Esophagus squamous epithelium (tissue), 5 donors: Measurements from ENCODE around the gene BABAM1. TPM values are rescaled to one million over a fixed set of nuclear protein-coding genes. Genes with fewer than 3 reads are reported as not detected.

Experiments
- DNase-seq: peaks from one replicate; lab custom pipeline; 2025; lab: John Stamatoyannopoulos, UW
- H3K27ac ChIP-seq, 4 donors: fragments of 200-600 bp; sonication (generic); one replicate each; pipeline ENCODE4 v1.5.1; 2016 to 2019; ENCODE audit warnings: mild to moderate bottlenecking in 1 of 4
- H3K27me3 ChIP-seq, 4 donors: fragments of 200-600 bp; sonication (generic); 1 replicate in 3 of 4; 2 replicates in 1 of 4; pipeline versions ENCODE4 v1.5.1 to v1.6.0; 2017 to 2021; ENCODE audit warnings: antibody characterized with exemption in 1 of 4
- H3K36me3 ChIP-seq, 3 donors: fragments of 200-600 bp; sonication (generic); one replicate each; pipeline ENCODE4 v1.5.1; 2016 to 2019
- H3K4me1 ChIP-seq, 3 donors: fragments of 200-600 bp; sonication (generic); one replicate each; pipeline ENCODE4 v1.5.1; 2017 to 2019
- H3K4me3 ChIP-seq, 4 donors: fragments of 200-600 bp; sonication (generic); 1 replicate in 3 of 4; 2 replicates in 1 of 4; pipeline ENCODE4 v1.5.1; 2016 to 2019; ENCODE audit warnings: mild to moderate bottlenecking in 2 of 4, moderate library complexity in 1 of 4
- H3K9me3 ChIP-seq, 3 donors: fragments of 200-600 bp; sonication (generic); one replicate each; pipeline ENCODE4 v1.5.1; 2016 to 2019
- POLR2A ChIP-seq, 4 donors: fragments of 450-650 bp; IDR thresholded peaks; one replicate each; pipeline ENCODE4 v1.6.1; 2017; ENCODE audit warnings: antibody characterized with exemption in 4 of 4, mild to moderate bottlenecking in 4 of 4, moderate library complexity in 3 of 4
- WGBS, 2 donors: methylation state at CpG; one replicate each; pipeline ENCODE4 v1.1.5; 2018; 5-methylcytosine and 5-hydroxymethylcytosine counted together
- intact Hi-C: fragments of 100-400 bp; cut with DNase I; formaldehyde crosslinking; loops from one replicate; pipeline ENCODE4 v1.15.0; 2022
- total RNA-seq, 4 donors: library from RNA; depleted of rRNA; stranded (reverse); fragments of >200 nt; gene quantifications; one replicate each; pipeline ENCODE4 v1.1.0, GENCODE V29; 2016
- TF ChIP-seq, protein P1 (sequence below), 6 experiments: fragments of 450-650 bp in 4 of 6; fragments of 200-600 bp in 2 of 6; sonication (generic) in 2 of 6; IDR thresholded peaks; one replicate each; pipeline ENCODE4 v1.5.1; 2016 to 2019; ENCODE audit warnings: antibody characterized with exemption in 6 of 6, mild to moderate bottlenecking in 4 of 6, moderate library complexity in 4 of 6
- donor health status: DM: yes; HTN: yes; CAD: no.

The BABAM1 gene
- total RNA-seq, 4 donors from 2014 or later = 29.1 to 55.8 (median 53.1) TPM

DNA sequence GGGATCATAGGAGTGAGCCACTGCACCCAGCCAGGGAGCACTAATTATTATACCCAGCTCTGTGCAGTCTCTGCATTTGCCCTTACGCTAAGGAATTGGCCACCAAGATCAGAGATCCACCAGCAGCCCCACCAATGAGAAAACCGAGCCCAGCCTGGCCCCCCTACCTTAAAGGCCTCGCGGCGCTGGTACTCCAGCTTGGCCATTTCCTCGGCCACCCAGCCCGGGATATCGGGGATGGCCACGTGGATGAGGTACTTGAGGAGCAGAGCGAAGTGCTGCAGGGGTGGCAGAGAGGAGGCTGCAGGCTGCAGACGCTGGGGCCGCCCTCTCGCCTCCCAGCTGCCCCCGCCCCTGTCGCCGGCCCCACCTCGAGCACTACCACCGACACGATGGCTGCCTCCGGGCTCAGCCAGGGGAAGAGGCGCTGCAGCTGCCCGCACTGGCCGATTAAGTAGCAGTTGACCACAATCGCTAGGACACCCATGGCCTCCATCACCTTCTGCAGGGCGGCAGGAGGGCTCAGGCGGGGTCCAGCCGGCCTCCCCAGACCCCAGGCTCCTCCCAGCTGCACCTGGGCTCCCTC is 59.9 kb downstream of the BABAM1 start:
- Histone ChIP-seq H3K9me3 (no peaks in the 10 kb centered on the region), H3K27me3 (peaks cover 0 to 35% (median 2%) of the 10 kb centered on the region in 4 donors), H3K36me3 (peaks cover 0 to 33% (median 0%) of the 10 kb centered on the region in 3 donors), H3K4me1 (peaks cover 27 to 75% (median 27%) of the 10 kb centered on the region in 3 donors), H3K27ac (peak overlapping the region in 1 of 4 donors; percentile 46), H3K4me3 (no peak overlapping the region)
- no peak for DNase-seq
- intact Hi-C loops = no loop called here
- 90 to 100% methylated on average over 3 to 9 of the region's 27 CpGs for WGBS, 2 donors
- TF ChIP-seq POLR2A (IDR thresholded peaks at IDR 0.05) = no peak

DNA sequence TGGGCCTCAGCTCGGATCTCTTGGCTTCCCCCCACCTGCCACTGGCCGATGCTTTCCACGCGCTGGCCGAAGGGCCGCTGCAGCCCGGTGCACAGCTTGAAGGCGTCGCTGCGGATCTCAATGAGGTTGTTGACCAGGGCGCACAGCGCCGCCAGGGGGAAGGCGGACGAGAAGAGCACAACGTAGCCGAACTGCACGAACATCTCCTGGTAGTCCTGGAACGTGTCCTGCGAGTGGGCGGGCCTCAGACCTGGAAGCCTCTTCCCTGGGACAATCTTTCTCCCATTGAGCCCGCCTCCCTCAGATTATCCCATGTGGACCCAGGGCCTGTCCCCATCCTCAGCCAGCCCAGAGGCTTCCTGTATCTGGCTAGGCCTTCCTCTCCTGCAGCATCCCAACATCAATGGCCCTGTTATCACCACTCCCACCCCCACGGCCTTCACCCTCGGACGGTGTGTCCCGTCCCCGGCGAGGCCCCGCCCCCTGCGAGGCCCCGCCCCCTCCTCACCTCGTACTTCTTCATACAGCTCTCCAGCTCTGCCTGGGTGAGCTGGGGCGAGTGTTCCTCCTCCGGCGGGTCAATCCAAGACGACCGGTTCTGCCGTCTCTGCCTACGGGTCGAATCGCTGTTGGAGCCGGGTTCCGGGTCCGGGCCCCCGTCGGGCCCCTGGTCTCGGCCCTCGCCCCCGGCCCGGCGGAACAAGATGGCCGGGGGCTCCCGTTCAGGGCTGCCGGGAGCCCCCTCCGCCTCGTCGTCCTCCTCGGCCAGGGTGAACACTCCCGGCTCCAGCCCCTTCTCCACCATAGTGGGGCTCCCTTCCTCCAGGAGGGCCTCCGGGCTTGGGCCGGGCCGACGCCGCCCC is 60.6 kb downstream of the BABAM1 start:
- intact Hi-C loops = no loop called here
- peaks cover 27 to 72% (median 27%) of the 10 kb centered on the region in 3 donors for H3K4me1 ChIP-seq
- peaks cover 0 to 38% (median 2%) of the 10 kb centered on the region in 4 donors for H3K27me3 ChIP-seq
- peak overlapping the region; percentile 46 to 72 (median 58) for H3K27ac ChIP-seq
- H3K4me3 ChIP-seq = peak overlapping the region; percentile 30 to 67 (median 46)
- TF ChIP-seq, protein P1, sequence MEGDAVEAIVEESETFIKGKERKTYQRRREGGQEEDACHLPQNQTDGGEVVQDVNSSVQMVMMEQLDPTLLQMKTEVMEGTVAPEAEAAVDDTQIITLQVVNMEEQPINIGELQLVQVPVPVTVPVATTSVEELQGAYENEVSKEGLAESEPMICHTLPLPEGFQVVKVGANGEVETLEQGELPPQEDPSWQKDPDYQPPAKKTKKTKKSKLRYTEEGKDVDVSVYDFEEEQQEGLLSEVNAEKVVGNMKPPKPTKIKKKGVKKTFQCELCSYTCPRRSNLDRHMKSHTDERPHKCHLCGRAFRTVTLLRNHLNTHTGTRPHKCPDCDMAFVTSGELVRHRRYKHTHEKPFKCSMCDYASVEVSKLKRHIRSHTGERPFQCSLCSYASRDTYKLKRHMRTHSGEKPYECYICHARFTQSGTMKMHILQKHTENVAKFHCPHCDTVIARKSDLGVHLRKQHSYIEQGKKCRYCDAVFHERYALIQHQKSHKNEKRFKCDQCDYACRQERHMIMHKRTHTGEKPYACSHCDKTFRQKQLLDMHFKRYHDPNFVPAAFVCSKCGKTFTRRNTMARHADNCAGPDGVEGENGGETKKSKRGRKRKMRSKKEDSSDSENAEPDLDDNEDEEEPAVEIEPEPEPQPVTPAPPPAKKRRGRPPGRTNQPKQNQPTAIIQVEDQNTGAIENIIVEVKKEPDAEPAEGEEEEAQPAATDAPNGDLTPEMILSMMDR (IDR thresholded peaks at IDR 0.05) = peak in 4 of 6 experiments; percentile 51 to 75 (median 53)
- TF ChIP-seq POLR2A (IDR thresholded peaks at IDR 0.05) = peak in 1 of 4 donors; percentile 35
- 20 to 29% methylated on average over 15 to 23 of the region's 64 CpGs for WGBS, 2 donors
- no peak for DNase-seq
- no peaks in the 10 kb centered on the region for H3K9me3 ChIP-seq
- peaks cover 0 to 33% (median 0%) of the 10 kb centered on the region in 3 donors for H3K36me3 ChIP-seq

Other genes with a start within 250 kb of the BABAM1 start
- gene CPAMD8, start 240.6 kb upstream of the BABAM1 start, total RNA-seq = 1 to 10 TPM in 3 of 4 donors, under 1 TPM in 1; 0.72 to 8.2 (median 4.0) TPM
- gene HAUS8, start 192.0 kb upstream of the BABAM1 start, total RNA-seq = 1 to 10 TPM; 3.0 to 5.8 (median 3.2) TPM
- 10 to 100 TPM; 25.5 to 60.5 (median 39.5) TPM for gene MYO9B, start 191.7 kb upstream of the BABAM1 start, total RNA-seq
- 10 to 100 TPM; 11.2 to 22.5 (median 17.6) TPM for gene USE1, start 52.1 kb upstream of the BABAM1 start, total RNA-seq
- 1 to 10 TPM; 1.8 to 6.9 (median 4.1) TPM for gene OCEL1, start 41.2 kb upstream of the BABAM1 start, total RNA-seq
- 100 to 1,000 TPM in 1 of 4 donors, 10 to 100 TPM in 3; 52.8 to 115 (median 82.7) TPM for gene NR2F6, start 21.5 kb upstream of the BABAM1 start, total RNA-seq
- gene USHBP1, start 2.7 kb upstream of the BABAM1 start, total RNA-seq = 1 to 10 TPM in 1 of 4 donors, under 1 TPM in 2, not detected in 1; 0.70 to 4.8 (median 0.73) TPM
- gene ANKLE1, start 14.5 kb downstream of the BABAM1 start, total RNA-seq = under 1 TPM in 3 of 4 donors, not detected in 1; 0.12 to 0.57 (median 0.22) TPM
- gene ABHD8, start 36.0 kb downstream of the BABAM1 start, total RNA-seq = 1 to 10 TPM; 2.0 to 8.4 (median 5.2) TPM
- gene MRPL34, start 38.4 kb downstream of the BABAM1 start, total RNA-seq = 10 to 100 TPM; 91.1 to 97.2 (median 92.8) TPM
- 10 to 100 TPM; 16.4 to 29.0 (median 22.7) TPM for gene DDA1, start 42.1 kb downstream of the BABAM1 start, total RNA-seq
- 10 to 100 TPM in 1 of 4 donors, 1 to 10 TPM in 3; 3.8 to 19.1 (median 6.5) TPM for gene ANO8, start 67.4 kb downstream of the BABAM1 start, total RNA-seq
- 10 to 100 TPM; 22.7 to 34.9 (median 31.4) TPM for gene GTPBP3, start 70.1 kb downstream of the BABAM1 start, total RNA-seq
- 10 to 100 TPM in 3 of 4 donors, 1 to 10 TPM in 1; 9.1 to 38.3 (median 25.7) TPM for gene PLVAP, start 109.9 kb downstream of the BABAM1 start, total RNA-seq
- not detected for gene CCDC194, start 126.8 kb downstream of the BABAM1 start, total RNA-seq
- 10 to 100 TPM in 3 of 4 donors, 1 to 10 TPM in 1; 4.1 to 66.8 (median 31.0) TPM for gene BST2, start 138.2 kb downstream of the BABAM1 start, total RNA-seq
- 10 to 100 TPM; 54.0 to 96.3 (median 61.7) TPM for gene MVB12A, start 152.6 kb downstream of the BABAM1 start, total RNA-seq
- under 1 TPM in 2 of 4 donors, not detected in 2; 0.19 to 0.26 TPM for gene TMEM221, start 181.2 kb downstream of the BABAM1 start, total RNA-seq
- gene NXNL1, start 193.5 kb downstream of the BABAM1 start, total RNA-seq = not detected
- gene SLC27A1, start 203.1 kb downstream of the BABAM1 start, total RNA-seq = 10 to 100 TPM in 1 of 4 donors, 1 to 10 TPM in 3; 4.1 to 19.5 (median 8.7) TPM
- 100 to 1,000 TPM in 1 of 4 donors, 10 to 100 TPM in 3; 84.5 to 104 (median 92.5) TPM for gene PGLS, start 244.2 kb downstream of the BABAM1 start, total RNA-seq